PFSK-1 (cell line): ENCODE data around the gene FRRS1L.

ENCODE experiments used
- FOXP2 ChIP-seq: optimal IDR thresholded peaks from 2 replicates; pipeline ENCODE3; 2011; ENCODE audit warnings: borderline replicate concordance, control low read depth, inconsistent platforms; ENCODE audit not compliant: insufficient read depth; ENCODE audit errors: extremely low read length, extremely low read depth
- POLR2AphosphoS5 ChIP-seq: IDR thresholded peaks from 2 replicates; pipeline ENCODE4 v1.6.1; 2012; ENCODE audit warnings: low read depth, mild to moderate bottlenecking, control low read depth, low read length, moderate library complexity
- REST ChIP-seq, 2 experiments: IDR thresholded peaks; 2 replicates each; pipeline versions ENCODE4 v1.6.1 to v1.8.0; 2011 to 2012; ENCODE audit warnings: low read depth in 2 of 2, low read length in 2 of 2, control low read depth in 1 of 2, inconsistent platforms in 1 of 2, mild to moderate bottlenecking in 1 of 2, moderate library complexity in 1 of 2; ENCODE audit not compliant: insufficient read depth in 1 of 2
- SIN3A ChIP-seq: IDR thresholded peaks from 2 replicates; pipeline ENCODE4 v1.6.1; 2012; ENCODE audit warnings: mild to moderate bottlenecking, low read length, moderate library complexity, borderline replicate concordance; ENCODE audit not compliant: insufficient read depth
- TAF1 ChIP-seq: IDR thresholded peaks from 2 replicates; pipeline ENCODE4 v1.6.1; 2012; ENCODE audit warnings: low read length, control low read depth, borderline replicate concordance; ENCODE audit not compliant: insufficient read depth

GRCh38 chr9:109132567-109133021 lies 34.5 kb downstream of the FRRS1L start:
- TF ChIP-seq POLR2AphosphoS5 (no peak), REST (IDR thresholded peaks at IDR 0.05; ENCODE audit: insufficient read depth in 1 of 2, low read depth in 2 of 2, low read length in 2 of 2) (no peak), TAF1 (no peak), SIN3A (no peak), FOXP2 (no peak)
